ENCODE measurements around the gene PGS1. TPM values are rescaled to one million over a fixed set of nuclear protein-coding genes. Genes with fewer than 3 reads are reported as not detected.

Gene PGS1
- total RNA-seq, 2 donors from 2014 or later, result 52.0 to 98.4 TPM

GRCh38 chr17:78377858-78378224 is 608 bp upstream of the PGS1 start:
- H3K4me1 ChIP-seq (ENCODE audit: control insufficient read depth in 1 of 2, low read depth in 2 of 2), result peaks cover 15 to 55% of the 10 kb centered on the region in 2 donors
- H3K36me3 ChIP-seq, result no peaks in the 10 kb centered on the region
- no peaks in the 10 kb centered on the region for H3K9me3 ChIP-seq
- no peaks in the 10 kb centered on the region for H3K27me3 ChIP-seq (replicated peaks; ENCODE audit: insufficient read depth)
- no peak for DNase-seq (ENCODE audit: low spot score)
- TF ChIP-seq CTCF (IDR thresholded peaks at IDR 0.05), result no peak
- H3K27ac ChIP-seq, result peak overlapping the region; percentile 87 to 93
- peak overlapping the region; percentile 98 for H3K4me3 ChIP-seq
- no peak for ATAC-seq (ENCODE audit: insufficient number of reproducible peaks, low FRiP score, low read depth)

DNA sequence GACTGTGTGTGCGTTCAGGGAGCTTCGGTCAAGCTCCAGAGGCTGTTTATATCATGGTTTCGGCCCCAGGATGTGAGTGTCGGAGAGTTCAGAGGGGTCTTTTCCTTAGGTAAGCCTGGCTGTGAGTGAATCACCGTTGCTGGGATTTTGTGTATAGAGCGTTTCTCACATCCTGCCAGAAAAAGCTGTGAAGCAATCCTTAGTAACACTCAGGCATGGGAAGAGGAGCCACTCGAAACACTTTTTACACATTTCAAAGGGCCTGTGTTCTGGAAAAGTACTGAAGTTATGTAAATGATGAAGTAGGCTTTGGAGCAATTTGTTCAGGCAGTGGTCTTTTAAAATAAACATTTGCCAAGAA is 662 bp downstream of the PGS1 start:
- H3K4me3 ChIP-seq, result peak overlapping the region; percentile 98
- H3K9me3 ChIP-seq, result no peaks in the 10 kb centered on the region
- no peaks in the 10 kb centered on the region for H3K27me3 ChIP-seq (replicated peaks; ENCODE audit: insufficient read depth)
- peaks cover 23 to 66% of the 10 kb centered on the region in 2 donors for H3K4me1 ChIP-seq (ENCODE audit: control insufficient read depth in 1 of 2, low read depth in 2 of 2)
- no peak for DNase-seq (ENCODE audit: low spot score)
- no peaks in the 10 kb centered on the region for H3K36me3 ChIP-seq
- TF ChIP-seq CTCF (IDR thresholded peaks at IDR 0.05), result no peak
- peak; percentile 21 for ATAC-seq (ENCODE audit: insufficient number of reproducible peaks, low FRiP score, low read depth)
- peak overlapping the region; percentile 87 to 93 for H3K27ac ChIP-seq

- Histone ChIP-seq H3K36me3 (no peaks in the 10 kb centered on the region), H3K9me3 (no peaks in the 10 kb centered on the region), H3K27me3 (replicated peaks; ENCODE audit: insufficient read depth) (no peaks in the 10 kb centered on the region), H3K4me1 (ENCODE audit: control insufficient read depth in 1 of 2, low read depth in 2 of 2) (peaks cover 32 to 70% of the 10 kb centered on the region in 2 donors), H3K4me3 (no peak overlapping the region), H3K27ac (no peak overlapping the region)
- no peak for TF ChIP-seq CTCF (IDR thresholded peaks at IDR 0.05)
- no peak for DNase-seq (ENCODE audit: low spot score)
- no peak for ATAC-seq (ENCODE audit: insufficient number of reproducible peaks, low FRiP score, low read depth)
Measured at GRCh38 chr17:78380370-78380769, 1.9 kb downstream of the PGS1 start.

DNA sequence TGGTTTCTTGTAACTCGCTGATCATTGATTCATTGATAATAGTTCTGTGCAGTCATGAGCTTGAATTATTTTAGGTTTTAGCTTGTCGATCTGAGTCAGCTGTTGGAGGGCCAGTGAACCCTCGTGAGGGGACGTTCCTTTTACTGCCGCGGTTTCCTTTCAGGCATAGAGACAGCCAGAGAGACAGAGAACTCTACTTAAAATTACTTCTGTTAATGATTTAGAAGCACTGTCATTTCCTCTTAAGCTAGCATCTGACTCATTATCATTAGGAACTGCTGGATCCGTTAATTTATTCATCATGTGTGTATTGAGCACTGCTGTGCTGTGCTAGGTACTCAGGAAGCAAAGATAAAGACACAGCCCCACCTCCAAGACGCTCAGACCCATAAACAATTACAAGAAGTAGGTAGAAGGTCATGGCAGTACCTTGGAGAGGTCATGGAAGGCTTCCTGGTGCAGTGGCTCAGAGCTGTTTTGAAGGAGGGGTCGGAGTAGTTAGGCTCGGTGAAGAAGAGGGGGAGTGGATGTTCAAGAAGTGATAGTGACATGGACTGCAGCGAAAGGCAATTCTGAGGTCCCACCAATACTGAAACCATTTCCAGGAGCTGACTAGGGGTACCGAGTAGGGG is 3.3 kb downstream of the PGS1 start:
- no peak for TF ChIP-seq CTCF (IDR thresholded peaks at IDR 0.05)
- no peaks in the 10 kb centered on the region for H3K27me3 ChIP-seq (replicated peaks; ENCODE audit: insufficient read depth)
- peak overlapping the region; percentile 19 to 27 for H3K27ac ChIP-seq
- no peaks in the 10 kb centered on the region for H3K36me3 ChIP-seq
- no peak for DNase-seq (ENCODE audit: low spot score)
- peaks cover 37 to 73% of the 10 kb centered on the region in 2 donors for H3K4me1 ChIP-seq (ENCODE audit: control insufficient read depth in 1 of 2, low read depth in 2 of 2)
- no peak overlapping the region for H3K4me3 ChIP-seq
- ATAC-seq (ENCODE audit: insufficient number of reproducible peaks, low FRiP score, low read depth), result no peak
- H3K9me3 ChIP-seq, result no peaks in the 10 kb centered on the region

DNA sequence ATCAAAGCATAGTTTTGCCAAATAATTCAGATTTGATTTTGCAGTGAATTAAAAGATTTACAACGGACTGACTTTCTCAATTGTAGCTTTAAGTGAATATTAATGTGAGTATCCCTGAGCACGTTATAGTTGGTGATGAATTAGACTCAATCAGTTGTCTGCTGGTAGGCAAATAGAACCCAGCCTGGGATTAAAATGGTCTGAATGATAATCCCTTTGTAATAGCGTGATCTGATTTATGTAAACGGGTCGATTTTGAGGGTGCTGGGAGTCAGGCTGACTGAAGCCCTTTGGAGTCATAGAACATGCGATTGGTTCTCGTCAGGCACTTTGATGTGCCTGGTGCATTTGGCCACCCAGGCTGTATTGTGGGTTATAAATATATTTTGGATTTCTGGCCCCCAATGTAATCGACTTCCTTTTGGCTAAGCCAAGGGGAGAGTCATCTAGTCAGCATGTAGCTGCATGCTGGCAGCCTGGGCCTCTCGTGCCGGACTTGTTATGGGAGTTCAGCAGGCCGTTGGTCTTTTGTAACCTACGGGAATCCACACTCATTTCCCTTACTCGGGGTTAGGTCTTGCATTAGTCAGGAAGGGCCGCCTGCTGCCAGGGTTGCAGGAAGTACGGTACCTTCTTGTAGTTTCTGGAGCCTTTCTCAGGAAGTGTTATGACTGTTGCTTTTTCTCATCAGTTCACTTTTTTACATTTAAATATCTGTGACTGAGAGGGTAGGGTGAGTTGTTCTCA is 5.4 kb downstream of the PGS1 start:
- H3K27ac ChIP-seq, result peak overlapping the region; percentile 76 to 89
- H3K27me3 ChIP-seq (replicated peaks; ENCODE audit: insufficient read depth), result no peaks in the 10 kb centered on the region
- H3K9me3 ChIP-seq, result no peaks in the 10 kb centered on the region
- ATAC-seq (ENCODE audit: insufficient number of reproducible peaks, low FRiP score, low read depth) (peak; percentile 78), DNase-seq (ENCODE audit: low spot score) (peak; percentile 95)
- no peak overlapping the region for H3K4me3 ChIP-seq
- no peaks in the 10 kb centered on the region for H3K36me3 ChIP-seq
- H3K4me1 ChIP-seq (ENCODE audit: control insufficient read depth in 1 of 2, low read depth in 2 of 2), result peaks cover 48 to 90% of the 10 kb centered on the region in 2 donors
- TF ChIP-seq CTCF (IDR thresholded peaks at IDR 0.05), result no peak
